Measurements from ENCODE around the gene SMAP1.

Gene SMAP1

DNA sequence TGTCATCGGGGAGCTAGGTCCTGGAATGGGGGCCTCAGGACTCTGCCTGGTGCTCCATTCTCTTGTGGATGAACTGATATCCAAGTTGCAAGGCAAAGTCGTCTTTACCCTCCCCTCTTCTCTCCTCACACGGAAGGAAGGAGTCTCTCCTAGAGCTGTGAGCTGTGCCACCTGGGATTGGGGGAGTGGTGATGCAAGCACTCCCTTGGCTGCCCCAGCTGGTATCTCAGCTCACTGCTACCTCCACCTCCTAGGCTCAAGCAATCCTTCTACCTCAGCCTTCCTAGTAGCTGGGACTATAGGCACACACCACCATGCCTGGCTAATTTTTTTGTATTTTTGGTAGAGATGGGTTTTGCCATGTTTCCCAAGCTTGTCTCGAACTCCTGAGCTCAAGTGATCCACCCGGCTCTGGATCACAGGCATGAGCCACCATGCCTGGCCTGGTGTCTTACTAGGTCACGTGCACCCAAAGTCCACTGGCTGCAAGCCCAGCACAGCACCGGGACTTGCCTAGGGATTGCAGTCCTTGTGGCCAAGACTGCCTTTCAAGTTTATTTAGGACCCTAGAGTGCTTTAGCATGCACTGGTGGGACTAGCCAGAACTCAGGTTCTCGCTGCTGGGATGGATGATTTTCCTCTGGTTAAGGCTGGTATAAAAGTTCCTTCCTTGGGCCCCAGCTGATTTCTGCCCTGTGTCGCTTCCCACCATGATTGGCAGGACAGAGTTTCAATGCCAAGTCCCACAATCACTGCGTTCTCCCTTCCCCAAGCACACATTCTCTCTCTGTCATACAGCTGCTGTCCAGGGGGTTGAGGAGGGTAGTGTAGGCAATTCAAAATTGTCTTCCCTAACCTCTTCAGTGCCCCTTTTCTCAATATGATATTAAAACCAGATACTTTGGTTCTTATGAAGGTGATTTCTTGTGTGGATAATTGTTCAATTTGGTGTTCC is 33.5 kb downstream of the SMAP1 start:
- Histone ChIP-seq H3K9me3 (ENCODE audit: severe bottlenecking) (no peaks in the 10 kb centered on the region), H3K4me3 (ENCODE audit: low read depth, low read length) (no peak overlapping the region), H3K27ac (no peak overlapping the region), H3K27me3 (ENCODE audit: insufficient read depth, low read depth, severe bottlenecking) (no peaks in the 10 kb centered on the region), H3K36me3 (no peaks in the 10 kb centered on the region)
- no peak for DNase-seq
- TF ChIP-seq, protein P1, sequence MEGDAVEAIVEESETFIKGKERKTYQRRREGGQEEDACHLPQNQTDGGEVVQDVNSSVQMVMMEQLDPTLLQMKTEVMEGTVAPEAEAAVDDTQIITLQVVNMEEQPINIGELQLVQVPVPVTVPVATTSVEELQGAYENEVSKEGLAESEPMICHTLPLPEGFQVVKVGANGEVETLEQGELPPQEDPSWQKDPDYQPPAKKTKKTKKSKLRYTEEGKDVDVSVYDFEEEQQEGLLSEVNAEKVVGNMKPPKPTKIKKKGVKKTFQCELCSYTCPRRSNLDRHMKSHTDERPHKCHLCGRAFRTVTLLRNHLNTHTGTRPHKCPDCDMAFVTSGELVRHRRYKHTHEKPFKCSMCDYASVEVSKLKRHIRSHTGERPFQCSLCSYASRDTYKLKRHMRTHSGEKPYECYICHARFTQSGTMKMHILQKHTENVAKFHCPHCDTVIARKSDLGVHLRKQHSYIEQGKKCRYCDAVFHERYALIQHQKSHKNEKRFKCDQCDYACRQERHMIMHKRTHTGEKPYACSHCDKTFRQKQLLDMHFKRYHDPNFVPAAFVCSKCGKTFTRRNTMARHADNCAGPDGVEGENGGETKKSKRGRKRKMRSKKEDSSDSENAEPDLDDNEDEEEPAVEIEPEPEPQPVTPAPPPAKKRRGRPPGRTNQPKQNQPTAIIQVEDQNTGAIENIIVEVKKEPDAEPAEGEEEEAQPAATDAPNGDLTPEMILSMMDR (IDR thresholded peaks at IDR 0.05; ENCODE audit: low read depth, low read length): no peak

DNA sequence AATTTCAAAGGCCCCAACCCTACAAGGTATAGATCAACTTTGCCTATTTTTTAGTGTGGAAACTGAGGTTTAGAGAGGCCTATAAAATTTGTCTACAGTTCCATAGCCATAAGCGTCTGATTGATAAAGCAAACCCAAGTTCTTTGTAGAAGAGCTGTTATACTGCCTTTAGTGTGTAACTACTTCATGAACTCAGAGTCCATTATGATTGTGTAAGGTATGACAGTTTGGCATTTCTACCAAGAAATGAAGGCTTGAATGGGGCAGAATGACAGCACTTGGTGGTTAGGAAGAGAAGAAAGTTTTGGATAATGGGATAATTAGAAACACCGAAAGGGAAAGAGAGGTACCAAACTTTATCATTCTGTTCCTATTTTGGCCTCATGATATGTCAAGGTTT is 38.1 kb downstream of the SMAP1 start:
- no peaks in the 10 kb centered on the region for H3K27me3 ChIP-seq (ENCODE audit: insufficient read depth, low read depth, severe bottlenecking)
- TF ChIP-seq, protein P1 (IDR thresholded peaks at IDR 0.05; ENCODE audit: low read depth, low read length): no peak
- no peaks in the 10 kb centered on the region for H3K9me3 ChIP-seq (ENCODE audit: severe bottlenecking)
- H3K27ac ChIP-seq: no peak overlapping the region
- H3K4me3 ChIP-seq (ENCODE audit: low read depth, low read length): no peak overlapping the region
- H3K36me3 ChIP-seq: no peaks in the 10 kb centered on the region
- DNase-seq: no peak

DNA sequence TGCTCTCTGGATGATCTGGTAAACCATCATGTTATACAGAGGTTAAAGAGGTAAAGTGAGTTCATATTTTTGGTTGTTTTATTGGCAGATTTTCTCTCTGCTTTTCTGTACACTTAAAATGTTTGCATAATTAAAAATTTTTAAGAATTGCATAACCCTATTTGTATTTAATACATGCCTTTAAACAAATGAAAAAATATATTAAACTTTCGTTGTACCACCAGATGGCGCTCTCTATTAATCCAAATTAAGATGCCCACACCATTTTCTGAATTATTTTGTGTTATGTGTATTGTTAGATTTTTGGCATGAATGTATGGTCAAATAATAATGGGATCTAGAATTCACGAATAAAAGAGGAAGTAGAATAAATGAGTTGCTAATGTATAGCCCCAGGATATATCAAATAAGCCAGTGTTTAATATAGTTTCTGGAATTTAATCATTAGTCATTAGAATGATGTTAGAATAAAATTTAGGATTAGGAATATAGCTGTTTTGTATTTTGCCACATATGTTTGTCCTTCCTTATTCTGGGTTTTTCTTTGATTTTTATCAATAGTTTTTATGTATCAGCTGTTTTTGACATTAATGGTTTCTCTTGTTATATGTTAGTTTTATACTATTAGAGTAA is 38.9 kb downstream of the SMAP1 start:
- H3K36me3 ChIP-seq: no peaks in the 10 kb centered on the region
- no peak overlapping the region for H3K27ac ChIP-seq
- TF ChIP-seq, protein P1 (IDR thresholded peaks at IDR 0.05; ENCODE audit: low read depth, low read length): no peak
- no peaks in the 10 kb centered on the region for H3K9me3 ChIP-seq (ENCODE audit: severe bottlenecking)
- no peak overlapping the region for H3K4me3 ChIP-seq (ENCODE audit: low read depth, low read length)
- H3K27me3 ChIP-seq (ENCODE audit: insufficient read depth, low read depth, severe bottlenecking): no peaks in the 10 kb centered on the region
- DNase-seq: no peak

DNA sequence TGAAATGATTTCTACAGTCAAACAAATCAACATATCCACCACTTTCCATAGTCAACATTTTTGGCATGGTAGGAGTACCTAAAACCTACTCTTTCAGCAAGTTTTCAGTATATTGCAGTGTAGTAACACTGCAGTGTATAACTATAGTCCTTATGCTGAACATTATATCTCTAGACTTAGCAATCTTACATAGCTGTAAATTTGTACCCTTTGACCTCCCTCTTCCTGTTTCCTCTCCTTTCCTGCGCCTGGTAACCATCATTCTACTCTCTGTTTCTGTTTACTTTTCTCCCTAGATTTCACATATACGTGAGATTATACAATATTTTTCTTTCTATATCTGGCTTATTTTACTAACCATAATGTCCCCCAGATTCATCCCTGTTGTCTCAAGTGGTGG is 40.2 kb downstream of the SMAP1 start:
- H3K27me3 ChIP-seq (ENCODE audit: insufficient read depth, low read depth, severe bottlenecking): no peaks in the 10 kb centered on the region
- H3K27ac ChIP-seq: no peak overlapping the region
- TF ChIP-seq, protein P1 (IDR thresholded peaks at IDR 0.05; ENCODE audit: low read depth, low read length): no peak
- no peak overlapping the region for H3K4me3 ChIP-seq (ENCODE audit: low read depth, low read length)
- no peak for DNase-seq
- H3K9me3 ChIP-seq (ENCODE audit: severe bottlenecking): no peaks in the 10 kb centered on the region
- H3K36me3 ChIP-seq: no peaks in the 10 kb centered on the region

DNA sequence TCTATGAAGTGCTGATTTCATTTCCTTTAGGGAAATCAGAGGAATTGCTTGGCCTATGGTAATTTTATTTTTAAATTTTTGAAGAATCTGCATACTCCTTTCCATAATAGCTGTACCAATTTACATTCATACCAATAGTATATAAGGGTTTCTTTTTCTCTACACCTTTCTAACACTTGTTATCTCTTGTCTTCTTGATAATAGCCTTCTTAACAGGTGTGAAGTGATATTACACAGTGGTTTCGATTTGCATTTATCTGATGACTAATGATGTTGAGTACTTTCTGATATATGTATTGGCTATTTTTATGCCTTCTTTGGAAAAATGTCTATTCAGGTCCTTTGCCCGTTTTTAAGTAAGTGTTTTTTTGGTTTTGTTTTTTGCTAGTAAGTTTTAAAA is 40.8 kb downstream of the SMAP1 start:
- TF ChIP-seq, protein P1 (IDR thresholded peaks at IDR 0.05; ENCODE audit: low read depth, low read length): no peak

More for the DNA sequence above, 40.8 kb downstream of the SMAP1 start:
- Histone ChIP-seq H3K9me3 (ENCODE audit: severe bottlenecking) (no peaks in the 10 kb centered on the region), H3K27ac (no peak overlapping the region), H3K27me3 (ENCODE audit: insufficient read depth, low read depth, severe bottlenecking) (no peaks in the 10 kb centered on the region), H3K4me3 (ENCODE audit: low read depth, low read length) (no peak overlapping the region), H3K36me3 (no peaks in the 10 kb centered on the region)
- DNase-seq: no peak

Data from WERI-Rb-1 (cell line).